Activated CD8-positive, alpha-beta memory T cell treated with anti-CD3 and anti-CD28 coated beads, Interleukin-2, amount 50 U/mL, for 48 hours (primary cell): Measurements from ENCODE around the gene MAGEB10.
"Not testable (repeated sequence)": the region's sequence is repeated elsewhere in the genome, so short reads cannot be mapped to it uniquely, and the experiment has no call there.

Experiments used
- DNase-seq: peaks from one replicate; pipeline ENCODE4 v3.0.0-alpha.2; 2020

MAGEB10 gene

GRCh38 chrX:27807690-27808089 lies at the start of gene MAGEB10:
MAGEB10 (plus strand) TSS chrX:27807990; CDS start chrX:27821307, 13,317 bp downstream.
- DNase-seq: no peak

GRCh38 chrX:27765718-27766117 lies 42.1 kb upstream of the MAGEB10 start:
- DNase-seq: no peak

- no peak for DNase-seq
Measured at GRCh38 chrX:27767387-27767786, 40.4 kb upstream of the MAGEB10 start.

GRCh38 chrX:27775984-27776383 lies 31.8 kb upstream of the MAGEB10 start:
- no peak for DNase-seq

- DNase-seq: no peak
Measured at GRCh38 chrX:27796640-27797257, 11.0 kb upstream of the MAGEB10 start.

- no peak for DNase-seq
Measured at GRCh38 chrX:27797575-27797974, 10.2 kb upstream of the MAGEB10 start.

GRCh38 chrX:27808226-27808625 lies 436 bp downstream of the MAGEB10 start:
- DNase-seq: no peak

GRCh38 chrX:27808991-27809859 lies 1.4 kb downstream of the MAGEB10 start:
- not testable (repeated sequence) for DNase-seq

GRCh38 chrX:27815209-27815608 lies 7.4 kb downstream of the MAGEB10 start:
- no peak for DNase-seq

GRCh38 chrX:27823812-27824211 lies 16.0 kb downstream of the MAGEB10 start:
- no peak for DNase-seq

GRCh38 chrX:27838185-27838584 lies 30.4 kb downstream of the MAGEB10 start:
- no peak for DNase-seq

- DNase-seq: no peak
Measured at GRCh38 chrX:27840881-27841280, 33.1 kb downstream of the MAGEB10 start.

GRCh38 chrX:27842859-27843258 lies 35.1 kb downstream of the MAGEB10 start:
- DNase-seq: no peak

GRCh38 chrX:27860337-27860736 lies 52.5 kb downstream of the MAGEB10 start:
- DNase-seq: no peak

- DNase-seq: no peak
Measured at GRCh38 chrX:27863809-27864208, 56.0 kb downstream of the MAGEB10 start.
